IMR-90 (cell line): Measurements from ENCODE around the gene MAN2A1. TPM values are rescaled to one million over a fixed set of nuclear protein-coding genes. Genes with fewer than 3 reads are reported as not detected.

Experiments used
- ATAC-seq: fragments of 200-7000 bp; cut with Tn5 transposase; 2 replicates; pipeline ENCODE4 v1.9.1; 2020; ENCODE audit warnings: low read depth, mild to moderate bottlenecking, moderate library complexity
- BruUV-seq: library from RNA; stranded (reverse); fragments of 400-500 nt; replicated peaks from 2 replicates; lab custom pipeline; 2021; lab: Mats Ljungman, UMichigan
- CTCF ChIA-PET: fragments of 300-600 bp; formaldehyde crosslinking; extraction: SDS; loops from one replicate; lab custom pipeline; 2021; ENCODE audit warnings: antibody characterized with exemption; lab: Yijun Ruan, JAX
- POLR2A ChIA-PET: fragments of 300-600 bp; sonication (Branson Sonifier 250); formaldehyde crosslinking; loops from one replicate; lab custom pipeline; 2022; ENCODE audit warnings: antibody characterized with exemption; ENCODE audit not compliant: unreplicated experiment; lab: Charles Lee
- DNase-seq: peaks from one replicate; pipeline ENCODE4 v3.0.0; 2013
- H2AFZ ChIP-seq: replicated peaks from 2 replicates; pipeline ENCODE3; 2013; ENCODE audit warnings: low read length, mild to moderate bottlenecking; ENCODE audit not compliant: poor library complexity
- H2AK5ac ChIP-seq: 2 replicates; pipeline ENCODE4 v1.6.1; 2013; ENCODE audit warnings: low read depth, low read length, inconsistent platforms
- H2AK9ac ChIP-seq: replicated peaks from 2 replicates; pipeline ENCODE3; 2013; ENCODE audit warnings: mild to moderate bottlenecking, low read depth, low read length, moderate library complexity; ENCODE audit not compliant: poor library complexity
- H2BK120ac ChIP-seq: 2 replicates; pipeline ENCODE4 v1.6.1; 2013; ENCODE audit warnings: low read depth, low read length, inconsistent platforms
- H2BK15ac ChIP-seq: 3 replicates; pipeline ENCODE4 v1.6.1; 2013; ENCODE audit warnings: low read depth, low read length, inconsistent platforms
- H2BK20ac ChIP-seq: 2 replicates; pipeline ENCODE4 v1.6.1; 2013; ENCODE audit warnings: low read depth, mild to moderate bottlenecking, inconsistent platforms, low read length, moderate library complexity
- H2BK5ac ChIP-seq: 2 replicates; pipeline ENCODE4 v1.6.1; 2013; ENCODE audit warnings: mild to moderate bottlenecking, low read depth, low read length, inconsistent platforms; ENCODE audit not compliant: poor library complexity, severe bottlenecking
- H3K14ac ChIP-seq: replicated peaks from 2 replicates; pipeline ENCODE4 v1.6.1; 2013; ENCODE audit warnings: low read depth, low read length, inconsistent platforms
- H3K18ac ChIP-seq: 2 replicates; pipeline ENCODE4 v1.6.1; 2013; ENCODE audit warnings: low read depth, low read length, control low read depth
- H3K23ac ChIP-seq: 2 replicates; pipeline ENCODE4 v1.6.1; 2013; ENCODE audit warnings: low read depth, low read length, inconsistent platforms
- H3K27ac ChIP-seq: 2 replicates; pipeline ENCODE4 v1.5.1; 2013; ENCODE audit warnings: mild to moderate bottlenecking, control low read depth, low read length; ENCODE audit not compliant: insufficient read depth
- H3K27me3 ChIP-seq: 2 replicates; pipeline ENCODE4 v1.6.1; 2013; ENCODE audit warnings: low read length; ENCODE audit not compliant: control insufficient read depth, insufficient read depth
- H3K36me3 ChIP-seq: 2 replicates; pipeline ENCODE4 v1.6.1; 2013; ENCODE audit warnings: low read length, mixed read lengths; ENCODE audit not compliant: control insufficient read depth, insufficient read depth
- H3K4ac ChIP-seq: 2 replicates; pipeline ENCODE4 v1.6.1; 2013; ENCODE audit warnings: low read depth, low read length, inconsistent platforms
- H3K4me1 ChIP-seq: 2 replicates; pipeline ENCODE4 v1.6.1; 2013; ENCODE audit warnings: low read length, mixed read lengths; ENCODE audit not compliant: control insufficient read depth, insufficient read depth
- H3K4me2 ChIP-seq: 2 replicates; pipeline ENCODE4 v1.6.1; 2013; ENCODE audit warnings: low read depth, mild to moderate bottlenecking, control low read depth, low read length, moderate library complexity
- H3K4me3 ChIP-seq: 2 replicates; pipeline ENCODE4 v1.5.1; 2013; ENCODE audit warnings: low read depth, mild to moderate bottlenecking, control low read depth, low read length, moderate library complexity; ENCODE audit not compliant: insufficient read depth
- H3K56ac ChIP-seq: 2 replicates; pipeline ENCODE4 v1.6.1; 2013; ENCODE audit warnings: low read length, inconsistent platforms; ENCODE audit not compliant: insufficient read depth; ENCODE audit errors: extremely low read depth
- H3K79me1 ChIP-seq, 2 experiments: 2 replicates each; pipeline ENCODE4 v1.6.1; 2013; ENCODE audit warnings: low read length in 2 of 2, inconsistent platforms in 1 of 2, low read depth in 1 of 2
- H3K9ac ChIP-seq: 2 replicates; pipeline ENCODE4 v1.6.1; 2013; ENCODE audit warnings: low read depth, low read length, control low read depth
- H3K9me1 ChIP-seq: 2 replicates; pipeline ENCODE4 v1.6.1; 2013; ENCODE audit warnings: low read length, inconsistent platforms; ENCODE audit not compliant: insufficient read depth
- H3K9me3 ChIP-seq: 2 replicates; pipeline ENCODE4 v1.6.1; 2013; ENCODE audit warnings: low read length; ENCODE audit not compliant: control insufficient read depth, insufficient read depth
- H4K20me1 ChIP-seq: 2 replicates; pipeline ENCODE4 v1.6.1; 2013; ENCODE audit warnings: low read length, inconsistent platforms; ENCODE audit not compliant: insufficient read depth
- H4K5ac ChIP-seq: 2 replicates; pipeline ENCODE4 v1.6.1; 2013; ENCODE audit warnings: mild to moderate bottlenecking, low read depth, low read length, control low read depth
- H4K8ac ChIP-seq, 2 experiments: 2 replicates each; pipeline ENCODE4 v1.6.1; 2013; ENCODE audit warnings: low read depth in 2 of 2, low read length in 2 of 2, control low read depth in 1 of 2, inconsistent platforms in 1 of 2
- H4K91ac ChIP-seq: 2 replicates; pipeline ENCODE4 v1.6.1; 2013; ENCODE audit warnings: low read depth, low read length, inconsistent platforms; ENCODE audit not compliant: insufficient read depth
- NFE2L2 ChIP-seq: fragments of 150-350 bp; IDR thresholded peaks from 2 replicates; pipeline ENCODE4 v1.6.1; 2016; ENCODE audit warnings: low read depth, mild to moderate bottlenecking, low read length
- WGBS, 2 experiments: methylation state at CpG; one replicate each; pipeline versions ENCODE4 v1.1.5 to v1.1.7; 2013; ENCODE audit warnings: missing lambda C conversion rate in 2 of 2; ENCODE audit not compliant: insufficient read length in 1 of 2; ENCODE audit errors: extremely low coverage in 2 of 2; 5-methylcytosine and 5-hydroxymethylcytosine counted together
- dilution Hi-C: fragments of 300-500 bp; cut with HindIII; formaldehyde crosslinking; loops from one replicate; pipeline ENCODE4 v1.14.3; 2018; ENCODE audit warnings: low sequenced_read_pairs; ENCODE audit not compliant: unreplicated experiment
- in situ Hi-C: fragments of 300-500 bp; cut with MboI; formaldehyde crosslinking; loops from 3 replicates; pipeline ENCODE4 v1.14.3; 2019; ENCODE audit warnings: low sequenced_read_pairs, inconsistent platforms, mixed read lengths
- intact Hi-C: fragments of 100-400 bp; cut with micrococcal nuclease; formaldehyde crosslinking; loops from 2 replicates; pipeline ENCODE4 v1.10.0; 2022
- polyA plus RNA-seq, 3 experiments: library from polyadenylated mRNA; depleted of rRNA; stranded (reverse); fragments of >200 nt; gene quantifications; 2 replicates each; pipeline ENCODE4 v1.2.3, GENCODE V29; 2012; ENCODE audit warnings: low replicate concordance in 1 of 3
- total RNA-seq: library from RNA; depleted of rRNA; stranded (reverse); fragments of >200 nt; gene quantifications from 2 replicates; pipeline ENCODE4 v1.2.3, GENCODE V29; 2012
- TF ChIP-seq, protein P1 (sequence below): conservative IDR thresholded peaks from 2 replicates; pipeline ENCODE4 v1.5.1; 2012; ENCODE audit warnings: mild to moderate bottlenecking, low read depth, low read length, improper control_type of control experiment

MAN2A1 gene
- total and polyA plus RNA-seq, 2 of the 4 experiments (the other 2 are of a cell fraction), result 16.4 to 29.6 TPM

DNA sequence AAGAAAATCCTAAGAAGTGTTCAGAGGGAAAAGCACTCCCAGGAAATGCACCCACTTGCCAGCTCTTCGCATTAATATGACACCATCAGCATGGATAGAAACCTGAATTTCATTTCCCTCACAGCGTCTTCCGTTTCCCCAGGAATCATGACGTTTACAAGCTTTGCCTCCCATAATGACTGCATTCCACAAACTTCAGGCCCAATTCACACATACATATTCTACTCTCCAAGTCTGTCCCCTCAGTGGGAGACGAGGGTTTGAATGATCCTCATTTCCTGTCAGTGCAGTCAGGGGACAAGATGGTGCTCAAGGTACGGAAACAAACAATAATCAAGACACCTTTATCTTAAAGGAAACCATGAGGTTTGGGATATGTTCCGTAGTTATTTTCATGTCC, 44.9 kb upstream of the MAN2A1 start:
- 51% methylated on average over 3 of the region's 7 CpGs; no CpG with 5 or more reads in 1 of the 2 experiments for WGBS, 2 experiments
- no peak overlapping the region for H4K91ac ChIP-seq
- H3K9me1 ChIP-seq, result no peaks in the 10 kb centered on the region; the same call in 1 of the 2 replicates
- no peak overlapping the region for H3K4ac ChIP-seq
- in situ Hi-C loops (no loop called here), dilution Hi-C loops (no loop called here), intact Hi-C loops (no loop called here)
- no peak overlapping the region for H2AFZ ChIP-seq
- H2BK15ac ChIP-seq, result no peak overlapping the region
- H3K27me3 ChIP-seq, result no peaks in the 10 kb centered on the region
- H3K79me1 ChIP-seq, result no peaks in the 10 kb centered on the region
- no peak overlapping the region for H2AK5ac ChIP-seq
- TF ChIP-seq, protein P1, sequence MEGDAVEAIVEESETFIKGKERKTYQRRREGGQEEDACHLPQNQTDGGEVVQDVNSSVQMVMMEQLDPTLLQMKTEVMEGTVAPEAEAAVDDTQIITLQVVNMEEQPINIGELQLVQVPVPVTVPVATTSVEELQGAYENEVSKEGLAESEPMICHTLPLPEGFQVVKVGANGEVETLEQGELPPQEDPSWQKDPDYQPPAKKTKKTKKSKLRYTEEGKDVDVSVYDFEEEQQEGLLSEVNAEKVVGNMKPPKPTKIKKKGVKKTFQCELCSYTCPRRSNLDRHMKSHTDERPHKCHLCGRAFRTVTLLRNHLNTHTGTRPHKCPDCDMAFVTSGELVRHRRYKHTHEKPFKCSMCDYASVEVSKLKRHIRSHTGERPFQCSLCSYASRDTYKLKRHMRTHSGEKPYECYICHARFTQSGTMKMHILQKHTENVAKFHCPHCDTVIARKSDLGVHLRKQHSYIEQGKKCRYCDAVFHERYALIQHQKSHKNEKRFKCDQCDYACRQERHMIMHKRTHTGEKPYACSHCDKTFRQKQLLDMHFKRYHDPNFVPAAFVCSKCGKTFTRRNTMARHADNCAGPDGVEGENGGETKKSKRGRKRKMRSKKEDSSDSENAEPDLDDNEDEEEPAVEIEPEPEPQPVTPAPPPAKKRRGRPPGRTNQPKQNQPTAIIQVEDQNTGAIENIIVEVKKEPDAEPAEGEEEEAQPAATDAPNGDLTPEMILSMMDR, result no peak
- TF ChIP-seq NFE2L2, result no peak
- DNase-seq, result no peak
- no peak overlapping the region for H3K18ac ChIP-seq
- no TSS peak for BruUV-seq
- no peak overlapping the region for H3K4me2 ChIP-seq
- H3K9ac ChIP-seq, result no peak overlapping the region
- no peak overlapping the region for H2BK120ac ChIP-seq
- no peak overlapping the region for H3K23ac ChIP-seq
- H4K8ac ChIP-seq, result no peak overlapping the region
- no peak overlapping the region for H2AK9ac ChIP-seq
- H3K36me3 ChIP-seq, result no peaks in the 10 kb centered on the region
- H3K4me3 ChIP-seq, result no peak overlapping the region
- no peak overlapping the region for H3K27ac ChIP-seq
- H4K20me1 ChIP-seq, result no peaks in the 10 kb centered on the region
- POLR2A ChIA-PET, result no interaction called here
- ATAC-seq, result no peak
- no peak overlapping the region for H2BK5ac ChIP-seq
- no peak overlapping the region for H2BK20ac ChIP-seq
- H3K56ac ChIP-seq, result no peak overlapping the region; the same call in 1 of the 2 replicates
- CTCF ChIA-PET, result interaction anchor here (1.2 to 1.3 kb wide), 2 partner anchors 15 to 32 kb away, joined by 4 read pairs; no protein-coding TSS in a partner anchor
- no peak overlapping the region for H3K14ac ChIP-seq
- H4K5ac ChIP-seq, result no peak overlapping the region
- H3K9me3 ChIP-seq, result no peaks in the 10 kb centered on the region
- no peaks in the 10 kb centered on the region for H3K4me1 ChIP-seq
